HG02938 (cell line): ENCODE data around the gene FNDC10.
"Not testable (repeated sequence)": the region's sequence is repeated elsewhere in the genome, so short reads cannot be mapped to it uniquely, and the experiment has no call there.

Source experiments
- ATAC-seq: cut with Tn5 transposase; IDR thresholded peaks from one replicate; pipeline ENCODE4 v1.9.1; 2021; ENCODE audit warnings: mild to moderate bottlenecking, moderate library complexity; ENCODE audit not compliant: unreplicated experiment

The FNDC10 gene

DNA sequence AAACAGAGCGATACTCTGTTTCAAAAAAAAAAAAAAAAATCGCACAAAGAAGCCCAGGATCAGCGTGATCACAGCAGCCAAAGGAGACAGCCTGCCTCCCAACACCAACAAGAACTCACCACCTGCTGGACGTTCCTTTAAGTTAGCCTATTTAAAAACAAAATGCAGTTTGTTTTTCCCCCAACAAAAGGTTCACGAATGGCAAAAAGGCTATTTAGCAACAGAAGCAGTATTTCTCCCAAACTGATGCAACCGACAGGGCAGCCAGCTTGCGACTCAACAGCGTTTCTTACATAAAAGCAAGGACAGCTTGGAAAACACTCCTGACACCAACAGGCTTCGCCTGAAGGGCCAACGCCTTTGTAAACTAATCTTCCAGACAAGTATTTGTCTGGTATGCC, 32.0 kb downstream of the FNDC10 start:
- ATAC-seq = no peak

DNA sequence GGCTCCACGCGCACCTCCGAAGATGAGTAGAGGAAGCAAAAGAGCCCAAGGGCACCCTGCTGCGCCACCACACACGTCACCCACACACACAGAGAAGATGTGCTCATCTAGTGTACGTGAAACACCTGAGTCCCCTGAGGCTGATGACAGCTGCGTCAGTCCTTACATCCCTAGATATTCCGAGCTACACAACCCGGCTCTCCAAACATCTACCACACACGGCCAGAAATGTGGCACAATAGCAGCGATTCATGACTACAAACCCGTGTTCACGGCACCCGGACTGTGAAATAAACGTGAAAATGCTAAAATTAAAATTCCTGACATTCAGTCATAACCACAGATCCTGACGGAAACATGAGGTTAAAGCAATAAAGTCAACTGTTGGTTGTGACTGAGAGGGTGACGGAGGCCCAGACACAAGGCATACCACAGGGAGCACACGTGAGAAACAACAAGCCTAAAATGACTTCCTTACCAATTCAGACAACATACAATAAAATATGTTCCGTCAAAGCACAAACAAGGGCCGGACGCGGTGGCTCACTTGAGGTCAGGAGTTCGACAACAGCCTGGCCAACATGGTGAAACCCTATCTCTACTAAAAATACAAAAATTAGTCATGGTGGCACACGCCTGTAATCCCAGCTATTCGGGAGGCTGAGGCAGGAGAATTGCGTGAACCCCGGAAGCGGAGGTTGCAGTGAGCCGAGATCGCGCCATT, 32.6 kb downstream of the FNDC10 start:
- ATAC-seq = no peak

DNA sequence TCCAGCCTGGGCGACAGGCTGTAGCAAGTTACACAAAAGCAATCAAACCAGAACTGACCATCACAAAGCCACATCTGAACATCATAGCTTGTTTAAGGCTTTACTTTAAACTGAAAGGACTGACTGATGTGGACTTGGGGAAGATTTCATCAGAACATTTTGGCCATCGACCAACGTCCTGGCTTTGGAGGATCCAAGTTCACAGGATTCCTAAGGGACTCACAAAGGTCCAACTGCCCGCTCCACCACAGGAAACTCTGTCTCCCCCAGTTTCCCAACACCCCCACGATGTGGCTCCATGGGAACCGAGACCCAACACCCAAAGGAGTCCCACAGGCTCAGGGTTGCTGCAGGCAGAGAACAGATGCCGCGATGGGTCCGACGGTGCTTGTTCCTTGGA, 34.6 kb downstream of the FNDC10 start:
- no peak for ATAC-seq

DNA sequence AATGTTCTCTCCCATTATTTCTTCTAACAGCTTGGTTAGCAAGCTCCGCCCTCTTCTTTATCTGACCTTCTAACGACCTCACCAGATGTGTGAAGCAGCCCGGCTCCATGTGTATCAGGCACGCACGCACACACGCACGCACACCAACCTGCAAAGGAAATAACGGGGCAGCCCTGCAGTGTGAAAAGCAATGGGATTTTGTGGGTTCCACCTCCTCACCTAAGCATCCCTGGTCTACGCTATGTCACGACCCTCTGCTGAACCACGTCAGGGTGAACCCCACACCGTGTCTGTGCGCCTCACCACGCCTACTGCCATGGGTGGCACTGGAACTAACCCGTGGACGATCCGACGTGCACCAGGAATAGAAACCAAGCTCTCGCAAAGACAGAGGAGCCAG, 35.7 kb downstream of the FNDC10 start:
- no peak for ATAC-seq

DNA sequence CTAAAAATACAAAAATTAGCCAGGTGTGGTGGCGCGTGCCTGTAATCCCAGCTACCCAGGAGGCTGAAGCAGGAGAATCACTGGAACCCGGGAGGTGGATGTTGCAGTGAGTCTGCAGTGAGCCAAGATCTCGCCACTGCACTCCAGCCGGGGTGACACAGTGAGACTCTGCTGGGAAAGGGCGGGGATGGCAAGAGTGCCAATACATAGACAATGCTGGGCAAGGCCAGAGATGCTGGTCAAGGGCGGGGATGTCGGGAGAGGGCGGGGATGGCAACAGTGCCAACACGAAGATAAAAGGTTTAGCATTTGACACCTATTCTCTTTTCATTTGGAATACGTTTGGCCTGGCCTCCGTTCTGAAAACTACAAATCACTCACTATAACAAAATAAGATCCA, 36.2 kb downstream of the FNDC10 start:
- no peak for ATAC-seq

- no peak for ATAC-seq
These were observed 37.3 kb downstream of the FNDC10 start for GRCh38 chr1:1562556-1563195.

- ATAC-seq = no peak
These were observed 38.0 kb downstream of the FNDC10 start for GRCh38 chr1:1561801-1562470.

- ATAC-seq = no peak
These were observed 39.8 kb downstream of the FNDC10 start for GRCh38 chr1:1560178-1560577.

GRCh38 chr1:1559066-1559465, 40.9 kb downstream of the FNDC10 start:
- ATAC-seq = no peak

- ATAC-seq = no peak
These were observed 41.3 kb downstream of the FNDC10 start for GRCh38 chr1:1558591-1558990.

- not testable (repeated sequence) for ATAC-seq
These were observed 42.2 kb downstream of the FNDC10 start for GRCh38 chr1:1557688-1558087.

GRCh38 chr1:1556961-1557360, 43.0 kb downstream of the FNDC10 start:
- ATAC-seq = not testable (repeated sequence)

DNA sequence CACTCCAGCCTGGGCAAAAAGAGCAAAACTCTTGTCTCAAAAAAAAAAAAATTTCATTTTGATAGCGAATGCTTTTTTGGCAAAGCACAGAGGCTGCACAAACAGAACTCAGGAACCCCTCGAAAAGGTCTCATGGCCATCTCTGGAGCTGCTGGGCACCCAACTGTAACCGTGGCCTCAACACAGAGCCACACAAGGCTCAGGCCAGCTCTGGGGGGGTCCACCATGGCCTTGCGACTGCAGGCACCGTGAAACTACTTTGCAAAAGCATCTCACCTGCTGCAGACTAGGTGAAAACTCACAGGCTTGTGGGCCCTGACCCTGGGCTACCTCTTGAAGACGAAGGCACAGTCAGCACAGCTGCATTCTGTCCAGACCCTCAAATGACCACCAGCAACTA, 43.4 kb downstream of the FNDC10 start:
- ATAC-seq = no peak

GRCh38 chr1:1554926-1555915, 44.7 kb downstream of the FNDC10 start:
- ATAC-seq = no peak

DNA sequence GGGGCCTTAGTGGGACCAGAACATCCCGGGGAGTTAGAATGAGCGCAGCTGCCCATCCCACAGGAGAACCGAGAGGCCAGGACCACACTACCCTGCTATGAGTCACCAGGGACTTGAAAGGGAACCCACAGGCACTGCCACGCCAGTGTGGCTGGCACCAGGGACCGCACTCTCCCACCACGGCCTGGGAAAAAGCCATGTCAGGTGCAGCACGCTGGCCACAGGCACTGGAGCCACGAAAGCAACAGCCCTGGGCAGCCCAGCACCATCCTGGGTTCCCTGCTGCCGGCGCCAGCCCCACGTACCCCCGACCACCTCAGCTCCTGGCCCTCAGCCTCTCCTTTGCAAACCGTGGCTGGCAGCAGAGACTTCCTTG, 45.4 kb downstream of the FNDC10 start:
- no peak for ATAC-seq

- no peak for ATAC-seq
These were observed 46.0 kb downstream of the FNDC10 start for GRCh38 chr1:1553821-1554494.

DNA sequence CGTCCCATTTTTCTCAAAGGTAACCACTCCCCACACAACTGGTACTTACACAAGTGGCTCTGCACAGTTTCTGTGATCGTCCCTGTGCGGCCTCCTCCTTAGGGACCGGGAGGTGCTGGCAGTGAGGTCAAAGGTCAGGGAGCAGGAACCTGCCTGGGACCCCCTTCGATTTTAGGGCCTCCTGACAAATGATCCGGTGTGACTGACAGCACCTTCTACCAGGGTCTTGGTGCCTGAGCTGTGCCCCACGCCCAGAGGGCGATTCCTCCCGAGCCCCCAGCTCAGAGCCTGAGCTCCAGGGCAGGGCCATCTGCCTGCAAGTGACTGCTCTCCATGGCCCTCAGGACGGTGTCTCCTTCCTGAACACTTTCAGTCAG, 47.7 kb downstream of the FNDC10 start:
- no peak for ATAC-seq

GRCh38 chr1:1551524-1552262, 48.2 kb downstream of the FNDC10 start:
- no peak for ATAC-seq

DNA sequence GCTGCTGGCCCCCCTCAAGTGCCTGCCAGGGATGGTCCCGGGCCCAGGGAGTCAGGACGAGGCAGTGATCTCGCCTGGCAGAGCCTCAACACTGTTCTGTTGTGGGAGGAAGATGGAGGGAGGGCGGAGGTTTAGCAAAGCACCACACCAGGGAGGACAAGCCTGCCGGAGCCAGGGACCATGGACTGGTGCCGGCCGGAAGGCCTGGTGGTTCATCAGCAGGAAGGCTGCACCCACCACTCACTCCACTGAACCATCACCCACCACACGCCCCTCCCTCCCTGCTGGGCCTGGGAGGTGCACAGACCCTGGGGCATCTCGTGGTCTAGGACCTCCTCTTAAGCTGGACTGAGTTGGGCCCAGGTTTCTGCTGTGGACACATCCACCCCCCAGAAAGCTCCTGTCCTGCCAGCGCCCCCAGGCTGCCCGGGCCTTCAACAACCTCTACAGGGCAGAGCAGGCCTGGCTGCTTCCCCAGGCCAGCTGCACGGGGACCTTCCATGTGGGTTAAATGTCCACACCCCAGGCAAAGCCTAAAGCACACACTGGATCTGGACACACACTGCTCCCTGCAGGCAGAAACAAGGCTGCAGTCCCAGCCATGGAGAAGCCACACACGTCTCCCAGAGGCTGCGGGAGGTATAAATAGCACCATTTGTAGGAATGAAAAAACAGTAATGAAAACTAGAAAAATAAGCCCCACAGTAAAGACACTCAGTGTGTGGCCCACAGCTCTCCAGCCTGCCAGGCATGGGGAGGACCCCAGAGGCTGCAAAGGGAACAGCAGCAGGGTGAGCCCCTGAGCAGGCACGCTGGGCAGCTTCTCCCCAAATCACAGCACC, 49.1 kb downstream of the FNDC10 start:
- no peak for ATAC-seq
